ENCODE measurements around the gene CTTN. TPM values are rescaled to one million over a fixed set of nuclear protein-coding genes. Genes with fewer than 3 reads are reported as not detected.

CTTN gene
- total RNA-seq, 1 experiment from 2014 or later: 503 TPM

- Histone ChIP-seq H3K36me3 (ENCODE audit: control insufficient read depth, insufficient read depth, low read length) (no peaks in the 10 kb centered on the region), H3K4me3 (ENCODE audit: low read depth in 2 of 2, low read length in 2 of 2) (peak overlapping the region in 1 of 2 experiments; percentile 17; a peak in 2 of 4 replicates), H3K4me1 (ENCODE audit: control insufficient read depth, insufficient read depth, low read length) (peaks cover 31% of the 10 kb centered on the region), H3K9me3 (ENCODE audit: control insufficient read depth, insufficient read depth, low read depth, low read length) (no peaks in the 10 kb centered on the region), H3K27ac (ENCODE audit: low read length) (peak overlapping the region; percentile 67), H3K27me3 (ENCODE audit: control insufficient read depth, insufficient read depth, low read length) (no peaks in the 10 kb centered on the region)
- ATAC-seq: peak; percentile 73; the same call in 1 of the 2 replicates
- in situ Hi-C loops (cut with HindIII; ENCODE audit: low pct_unique_long_range_greater_than_20kb, low sequenced_read_pairs) (no loop called here), intact Hi-C loops (cut with micrococcal nuclease; ENCODE audit: unreplicated experiment) (no loop called here)
- POLR2A ChIA-PET: interaction anchor here (0.6 to 0.7 kb wide), 2 partner anchors 33 to 970 kb away, joined by 3 to 9 read pairs; partner anchors contain the start of gene NADSYN1
- CTCF ChIA-PET: interaction anchor here (0.6 to 1.5 kb wide), 6 partner anchors 11 to 942 kb away, joined by 4 to 7 read pairs (median 6); no protein-coding TSS in a partner anchor
- DNase-seq (ENCODE audit: low read depth, low spot score): no peak
- BruUV-seq (replicated peaks): no TSS peak
- TF ChIP-seq SIN3A (IDR thresholded peaks at IDR 0.05; ENCODE audit: borderline replicate concordance, insufficient read depth, low read depth, low read length): no peak
- no peak for TF ChIP-seq CTCF (IDR thresholded peaks at IDR 0.05)
- TF ChIP-seq POLR2AphosphoS5 (IDR thresholded peaks at IDR 0.05; ENCODE audit: low read depth, low read length): no peak
- no peak for TF ChIP-seq TCF7L2 (IDR thresholded peaks at IDR 0.05; ENCODE audit: low read depth, low read length)
- TF ChIP-seq REST (IDR thresholded peaks at IDR 0.05; ENCODE audit: insufficient read depth in 1 of 2, low read depth in 2 of 2, low read length in 1 of 2): no peak; a peak in 1 of 4 replicates
Observed at GRCh38 chr11:70482529-70482917, 84.2 kb downstream of the CTTN start.

- ATAC-seq: peak; percentile 81
- peak; percentile 58 for DNase-seq (ENCODE audit: low read depth, low spot score)
- Histone ChIP-seq H3K4me3 (ENCODE audit: low read depth in 2 of 2, low read length in 2 of 2) (no peak overlapping the region; a peak in 1 of 4 replicates), H3K9me3 (ENCODE audit: control insufficient read depth, insufficient read depth, low read depth, low read length) (no peaks in the 10 kb centered on the region), H3K27me3 (ENCODE audit: control insufficient read depth, insufficient read depth, low read length) (no peaks in the 10 kb centered on the region), H3K4me1 (ENCODE audit: control insufficient read depth, insufficient read depth, low read length) (peaks cover 31% of the 10 kb centered on the region), H3K36me3 (ENCODE audit: control insufficient read depth, insufficient read depth, low read length) (no peaks in the 10 kb centered on the region), H3K27ac (ENCODE audit: low read length) (peak overlapping the region; percentile 67)
- ChIA-PET POLR2A (interaction anchor here (0.6 to 0.7 kb wide), 2 partner anchors 8 to 34 kb away, joined by 3 read pairs; no protein-coding TSS in a partner anchor), CTCF (interaction anchor here (0.6 to 1.5 kb wide), 5 partner anchors 10 to 148 kb away, joined by 5 to 7 read pairs (median 6); no protein-coding TSS in a partner anchor)
- no TSS peak for BruUV-seq (replicated peaks)
- no peak for TF ChIP-seq REST (IDR thresholded peaks at IDR 0.05; ENCODE audit: insufficient read depth in 1 of 2, low read depth in 2 of 2, low read length in 1 of 2)
- TF ChIP-seq POLR2AphosphoS5 (IDR thresholded peaks at IDR 0.05; ENCODE audit: low read depth, low read length): no peak
- no peak for TF ChIP-seq SIN3A (IDR thresholded peaks at IDR 0.05; ENCODE audit: borderline replicate concordance, insufficient read depth, low read depth, low read length)
- TF ChIP-seq CTCF (IDR thresholded peaks at IDR 0.05): no peak; the same call in 1 of the 2 replicates
- no peak for TF ChIP-seq TCF7L2 (IDR thresholded peaks at IDR 0.05; ENCODE audit: low read depth, low read length)
- intact Hi-C loops (cut with micrococcal nuclease; ENCODE audit: unreplicated experiment): no loop called here
- in situ Hi-C loops (cut with HindIII; ENCODE audit: low pct_unique_long_range_greater_than_20kb, low sequenced_read_pairs): no loop called here
Observed at GRCh38 chr11:70483077-70483861, 84.9 kb downstream of the CTTN start.

Data from Panc1 (cell line).